ENCODE data around the gene PRSS16.
"Not testable (repeated sequence)": the region's sequence is repeated elsewhere in the genome, so short reads cannot be mapped to it uniquely, and the experiment has no call there.

Gene PRSS16

GRCh38 chr6:27248783-27249182, 1.3 kb downstream of the PRSS16 start:
- DNase-seq: no peak

- DNase-seq: no peak
Observed at GRCh38 chr6:27250277-27251111, 3.0 kb downstream of the PRSS16 start.

- peak; percentile 31 to 74 for DNase-seq
Observed at GRCh38 chr6:27251112-27251605, 3.7 kb downstream of the PRSS16 start.

GRCh38 chr6:27251606-27252251, 4.2 kb downstream of the PRSS16 start:
- DNase-seq: peak in 1 of 2 experiments; percentile 49

- no peak for DNase-seq
Observed at GRCh38 chr6:27254566-27254965, 7.1 kb downstream of the PRSS16 start.

- no peak for DNase-seq
Observed at GRCh38 chr6:27255866-27256265, 8.4 kb downstream of the PRSS16 start.

- DNase-seq: no peak
Observed at GRCh38 chr6:27260369-27260768, 12.9 kb downstream of the PRSS16 start.

GRCh38 chr6:27260836-27261375, 13.4 kb downstream of the PRSS16 start:
- DNase-seq: no peak

- no peak for DNase-seq
Observed at GRCh38 chr6:27263886-27264285, 16.4 kb downstream of the PRSS16 start.

GRCh38 chr6:27267003-27267402, 19.5 kb downstream of the PRSS16 start:
- not testable (repeated sequence) for DNase-seq

- no peak for DNase-seq
Observed at GRCh38 chr6:27267857-27268434, 20.4 kb downstream of the PRSS16 start.

- DNase-seq: no peak
Observed at GRCh38 chr6:27268803-27269202, 21.3 kb downstream of the PRSS16 start.

- DNase-seq: no peak
Observed at GRCh38 chr6:27273783-27274182, 26.3 kb downstream of the PRSS16 start.

- peak in 1 of 2 experiments; percentile 14 for DNase-seq
Observed at GRCh38 chr6:27275025-27275956, 27.8 kb downstream of the PRSS16 start.

GRCh38 chr6:27279513-27280063, 32.1 kb downstream of the PRSS16 start:
- DNase-seq: no peak

- peak; percentile 49 to 77 for DNase-seq
Observed at GRCh38 chr6:27280064-27280539, 32.6 kb downstream of the PRSS16 start.

- no peak for DNase-seq
Observed at GRCh38 chr6:27280540-27281000, 33.1 kb downstream of the PRSS16 start.

GRCh38 chr6:27281105-27281539, 33.6 kb downstream of the PRSS16 start:
- DNase-seq: peak in 1 of 2 experiments; percentile 31

- no peak for DNase-seq
Observed at GRCh38 chr6:27281569-27281968, 34.1 kb downstream of the PRSS16 start.

GRCh38 chr6:27283279-27283678, 35.8 kb downstream of the PRSS16 start:
- DNase-seq: no peak

GRCh38 chr6:27286141-27286540, 38.6 kb downstream of the PRSS16 start:
- DNase-seq: no peak

- DNase-seq: no peak
Observed at GRCh38 chr6:27287751-27288135, 40.2 kb downstream of the PRSS16 start.

All from NCI-H446 (cell line).